ACC112 (cell line): Measurements from ENCODE around the gene KANSL1.
A peak's percentile ranks its signal among the peaks of the same experiment; 100 is the strongest.
"Not testable (repeated sequence)": the region's sequence is repeated elsewhere in the genome, so short reads cannot be mapped to it uniquely, and the experiment has no call there.

Experiments
- H2AFZ ChIP-seq: fragments of 200-600 bp; sonication (generic); one replicate; pipeline ENCODE4 v1.6.0; 2017; ENCODE audit warnings: antibody characterized with exemption, low read length; ENCODE audit not compliant: unreplicated experiment
- H3K27ac ChIP-seq: fragments of 200-600 bp; sonication (generic); 2 replicates; pipeline ENCODE4 v1.5.1; 2014; ENCODE audit warnings: low read depth, mild to moderate bottlenecking, antibody characterized with exemption, low read length, moderate library complexity
- H3K27me3 ChIP-seq: fragments of 200-600 bp; sonication (generic); 2 replicates; pipeline ENCODE4 v1.6.1; 2014; ENCODE audit warnings: mild to moderate bottlenecking, antibody characterized with exemption, low read length, moderate library complexity, mixed read lengths; ENCODE audit not compliant: insufficient read depth
- H3K36me3 ChIP-seq: fragments of 200-600 bp; sonication (generic); 2 replicates; pipeline ENCODE4 v1.6.1; 2016; ENCODE audit warnings: mild to moderate bottlenecking, antibody characterized with exemption, low read length, moderate library complexity, mixed read lengths; ENCODE audit not compliant: insufficient read depth
- H3K4me1 ChIP-seq: fragments of 200-600 bp; sonication (generic); one replicate; pipeline ENCODE4 v1.6.1; 2016; ENCODE audit warnings: low read length, mixed read lengths; ENCODE audit not compliant: insufficient read depth, unreplicated experiment, control insufficient read depth
- H3K4me3 ChIP-seq: fragments of 200-600 bp; sonication (generic); 2 replicates; pipeline ENCODE4 v1.5.1; 2014; ENCODE audit warnings: mild to moderate bottlenecking, low read depth, low read length
- H3K79me2 ChIP-seq: fragments of 200-600 bp; sonication (generic); one replicate; pipeline ENCODE4 v1.6.0; 2016; ENCODE audit warnings: low read length; ENCODE audit not compliant: control insufficient read depth, unreplicated experiment, insufficient read depth

The KANSL1 gene

GRCh38 chr17:46193151-46193625, at the start of gene KANSL1:
Gene KANSL1, minus strand, starts transcription at chr17:46193429. Its CDS starts 21,286 bp downstream, at chr17:46172143.
- H3K4me3 ChIP-seq, result peak within 1 kb of the TSS; percentile 97
- H2AFZ ChIP-seq, result peak within 1 kb of the TSS; percentile 97
- H3K27ac ChIP-seq, result peak within 1 kb of the TSS; percentile 83
- peaks cover 24% of the 10 kb centered on the region for H3K4me1 ChIP-seq
- no peaks in the 10 kb centered on the region for H3K27me3 ChIP-seq
- H3K36me3 ChIP-seq, result no peaks in the 10 kb centered on the region
- H3K79me2 ChIP-seq, result peaks cover 67% of the 10 kb centered on the region

- not testable (repeated sequence) for H3K4me1 ChIP-seq, H3K36me3 ChIP-seq, H3K27me3 ChIP-seq, H2AFZ ChIP-seq, H3K27ac ChIP-seq, H3K4me3 ChIP-seq, H3K79me2 ChIP-seq
Observed at GRCh38 chr17:46231359-46231758, 38.1 kb upstream of the KANSL1 start.

- not testable (repeated sequence) for H3K4me1 ChIP-seq, H3K79me2 ChIP-seq, H2AFZ ChIP-seq, H3K36me3 ChIP-seq, H3K27me3 ChIP-seq, H3K27ac ChIP-seq
- H3K4me3 ChIP-seq, result peak overlapping the region; percentile 73
Observed at GRCh38 chr17:46225274-46225794, 32.1 kb upstream of the KANSL1 start.

- H3K79me2 ChIP-seq, H3K36me3 ChIP-seq, H3K27ac ChIP-seq, H3K27me3 ChIP-seq, H2AFZ ChIP-seq, H3K4me1 ChIP-seq: not testable (repeated sequence)
- H3K4me3 ChIP-seq, result peak overlapping the region; percentile 73
Observed at GRCh38 chr17:46224864-46225263, 31.6 kb upstream of the KANSL1 start.

GRCh38 chr17:46223041-46223440, 29.8 kb upstream of the KANSL1 start:
- H3K79me2 ChIP-seq, H3K4me1 ChIP-seq, H3K27ac ChIP-seq, H3K27me3 ChIP-seq, H3K4me3 ChIP-seq, H3K36me3 ChIP-seq, H2AFZ ChIP-seq: not testable (repeated sequence)

GRCh38 chr17:46216682-46217081, 23.5 kb upstream of the KANSL1 start:
- Histone ChIP-seq H3K4me3 (no peak overlapping the region), H2AFZ (no peak overlapping the region), H3K79me2 (peaks cover 2% of the 10 kb centered on the region), H3K36me3 (no peaks in the 10 kb centered on the region), H3K27ac (no peak overlapping the region), H3K27me3 (no peaks in the 10 kb centered on the region), H3K4me1 (no peaks in the 10 kb centered on the region)

GRCh38 chr17:46212634-46213435, 19.6 kb upstream of the KANSL1 start:
- Histone ChIP-seq H3K4me1 (no peaks in the 10 kb centered on the region), H3K27me3 (no peaks in the 10 kb centered on the region), H3K27ac (no peak overlapping the region), H3K36me3 (no peaks in the 10 kb centered on the region), H3K4me3 (no peak overlapping the region), H2AFZ (no peak overlapping the region), H3K79me2 (peaks cover 5% of the 10 kb centered on the region)

GRCh38 chr17:46208997-46209396, 15.8 kb upstream of the KANSL1 start:
- H3K27ac ChIP-seq, result no peak overlapping the region
- no peak overlapping the region for H3K4me3 ChIP-seq
- no peaks in the 10 kb centered on the region for H3K27me3 ChIP-seq
- H2AFZ ChIP-seq, result no peak overlapping the region
- no peaks in the 10 kb centered on the region for H3K36me3 ChIP-seq
- peaks cover 6% of the 10 kb centered on the region for H3K79me2 ChIP-seq
- H3K4me1 ChIP-seq, result no peaks in the 10 kb centered on the region

GRCh38 chr17:46205975-46206374, 12.7 kb upstream of the KANSL1 start:
- Histone ChIP-seq H2AFZ (no peak overlapping the region), H3K4me1 (no peaks in the 10 kb centered on the region), H3K36me3 (no peaks in the 10 kb centered on the region), H3K27ac (no peak overlapping the region), H3K79me2 (peaks cover 21% of the 10 kb centered on the region), H3K4me3 (no peak overlapping the region), H3K27me3 (no peaks in the 10 kb centered on the region)

GRCh38 chr17:46202424-46202823, 9.2 kb upstream of the KANSL1 start:
- no peak overlapping the region for H3K27ac ChIP-seq
- H3K36me3 ChIP-seq, result no peaks in the 10 kb centered on the region
- H3K27me3 ChIP-seq, result no peaks in the 10 kb centered on the region
- peaks cover 4% of the 10 kb centered on the region for H3K4me1 ChIP-seq
- no peak overlapping the region for H3K4me3 ChIP-seq
- H3K79me2 ChIP-seq, result peaks cover 32% of the 10 kb centered on the region
- no peak overlapping the region for H2AFZ ChIP-seq

GRCh38 chr17:46201491-46201890, 8.3 kb upstream of the KANSL1 start:
- H3K27me3 ChIP-seq, result no peaks in the 10 kb centered on the region
- no peaks in the 10 kb centered on the region for H3K36me3 ChIP-seq
- H2AFZ ChIP-seq, result no peak overlapping the region
- no peak overlapping the region for H3K27ac ChIP-seq
- H3K4me1 ChIP-seq, result peaks cover 4% of the 10 kb centered on the region
- no peak overlapping the region for H3K4me3 ChIP-seq
- H3K79me2 ChIP-seq, result peaks cover 33% of the 10 kb centered on the region
